Stimulated activated CD4-positive, alpha-beta T cell treated with anti-CD3 and anti-CD28 coated beads, TNF-alpha, amount 100 ng/mL, for 24 hours (primary cell): ENCODE results near the gene TRIM21.
"Not testable (repeated sequence)": the region's sequence is repeated elsewhere in the genome, so short reads cannot be mapped to it uniquely, and the experiment has no call there.

Experiments used
- DNase-seq, 3 experiments: peaks; one replicate each; pipeline ENCODE4 v3.0.0-alpha.2; 2020; ENCODE audit warnings: low read depth in 3 of 3

TRIM21 gene

DNA sequence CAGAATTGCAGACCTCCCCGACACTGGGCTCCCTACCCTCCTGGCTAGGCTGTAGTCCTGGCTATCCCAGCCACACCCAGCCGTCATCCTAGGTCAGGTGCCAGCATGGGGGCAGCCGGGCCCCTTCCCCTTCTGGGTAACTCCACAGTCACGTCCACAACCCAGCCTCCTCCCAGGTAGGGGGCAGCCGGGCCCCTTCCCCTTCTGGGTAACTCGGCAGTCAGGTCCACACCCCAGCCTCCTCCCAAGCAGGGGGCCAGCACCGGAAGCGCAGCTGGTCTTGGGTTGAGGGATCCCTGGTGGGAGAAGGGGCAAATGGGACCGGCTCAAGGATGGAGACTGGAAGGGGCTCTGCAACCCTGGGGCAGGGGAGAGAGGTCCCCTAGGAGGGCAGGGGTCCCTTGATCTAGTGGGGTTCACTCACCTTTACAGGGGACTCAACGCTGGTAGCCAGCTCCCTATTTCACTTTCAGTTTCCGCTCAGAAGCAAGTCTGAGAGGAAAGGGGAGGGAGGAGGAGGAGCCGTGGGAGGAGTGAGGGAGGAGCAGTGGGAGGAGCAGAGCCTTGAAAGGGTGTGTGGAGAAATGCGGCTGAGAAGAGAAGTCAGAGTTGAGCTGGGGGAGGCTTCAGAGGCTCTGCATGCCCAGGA, at the start of gene TRIM21:
Gene TRIM21 (minus strand): TSS at position 494 of the 649 bp plus-strand sequence. CDS start 3,293 bp downstream, outside the sequence.
- DNase-seq = peak; percentile 77 to 88 (median 79)

DNA sequence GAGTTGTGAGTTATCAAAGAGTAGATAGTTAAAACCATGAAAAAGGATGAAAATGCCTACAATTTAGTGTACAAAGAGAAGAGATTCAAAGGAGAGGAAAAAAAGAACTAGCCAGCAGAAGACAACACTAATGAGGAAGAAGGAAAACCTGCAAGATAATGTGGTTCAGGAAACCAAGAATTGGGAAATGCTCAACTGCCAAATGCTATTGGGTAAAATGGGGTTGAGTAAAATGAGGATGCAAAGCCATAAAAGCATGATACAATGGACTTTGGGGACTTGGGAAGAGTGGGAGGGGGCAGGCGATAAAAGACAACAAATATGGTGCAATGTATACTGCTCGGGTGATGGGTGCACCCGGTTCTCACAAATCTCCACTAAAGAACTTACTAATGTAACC, 48.0 kb upstream of the TRIM21 start:
- no peak for DNase-seq

DNA sequence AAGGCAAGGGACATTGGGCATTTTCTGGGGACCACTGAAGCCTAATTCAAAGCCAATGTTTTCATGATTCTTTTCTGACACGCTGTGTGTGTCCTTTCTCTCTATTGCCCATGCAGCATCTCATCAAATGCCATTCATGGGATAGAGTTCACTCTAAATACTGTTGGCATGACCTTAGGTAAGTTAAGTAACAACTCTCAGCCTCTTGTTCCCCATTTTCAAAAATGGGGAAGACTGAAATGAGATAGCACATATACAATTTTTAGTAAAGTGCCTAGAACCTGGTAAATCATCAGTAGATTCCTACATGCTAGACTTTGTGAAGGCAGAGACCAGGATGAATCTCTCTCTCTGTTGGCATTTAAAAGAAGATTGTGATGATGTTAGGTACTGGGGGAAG, 42.9 kb upstream of the TRIM21 start:
- DNase-seq = no peak

DNA sequence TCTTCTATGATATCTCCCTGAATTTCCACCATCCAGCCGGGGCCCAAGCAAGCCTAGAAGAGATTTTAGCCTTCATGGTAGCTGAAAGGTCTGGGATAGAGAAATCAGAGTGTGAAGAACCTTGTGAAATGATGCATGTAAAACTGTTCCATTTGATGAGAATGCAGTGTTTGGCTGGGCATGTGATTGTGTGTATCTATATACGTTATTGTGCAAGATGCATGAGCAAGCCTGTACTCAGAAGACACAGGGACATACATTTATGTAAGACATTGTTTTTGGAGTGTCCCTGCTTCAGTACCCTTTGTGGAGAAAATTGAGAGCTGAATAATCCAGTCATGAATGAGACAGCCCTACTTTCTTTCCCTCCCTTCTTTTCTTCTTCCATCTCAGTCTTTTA, 40.4 kb upstream of the TRIM21 start:
- no peak for DNase-seq

DNA sequence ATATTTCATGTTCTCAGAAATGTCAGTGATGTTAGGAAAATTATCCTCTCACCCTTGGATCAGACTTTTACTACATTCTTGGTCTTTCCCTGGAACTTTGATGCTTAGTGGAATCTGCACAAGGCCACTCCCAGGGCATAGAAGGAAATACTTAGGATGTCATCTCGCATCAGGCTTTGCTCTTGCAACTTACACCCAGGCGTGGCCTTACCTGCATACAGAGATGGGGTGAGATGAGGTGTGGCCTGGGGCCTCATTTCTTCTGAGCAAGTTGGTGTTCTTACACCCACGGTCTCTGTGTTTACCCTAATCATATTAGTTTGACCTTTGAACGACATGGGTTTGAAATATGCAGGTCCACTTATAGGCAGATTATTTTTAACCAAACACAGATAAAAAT, 36.5 kb upstream of the TRIM21 start:
- DNase-seq = no peak

DNA sequence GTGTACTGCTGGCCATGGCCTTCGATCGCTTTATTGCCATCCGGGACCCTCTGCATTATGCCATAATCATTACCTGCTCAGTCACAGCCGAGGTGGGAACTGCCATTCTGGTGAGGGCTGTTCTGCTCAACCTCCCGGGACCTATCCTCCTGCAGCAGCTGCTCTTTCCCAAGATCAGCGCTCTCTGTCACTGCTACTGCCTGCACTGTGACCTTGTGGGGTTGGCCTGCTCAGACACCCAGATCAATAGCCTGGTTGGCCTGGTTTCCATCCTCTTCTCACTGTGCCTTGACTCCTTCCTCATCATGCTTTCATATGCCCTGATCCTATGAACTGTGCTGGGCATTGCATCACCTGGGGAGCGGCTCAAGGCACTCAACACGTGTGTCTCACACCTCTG, 24.9 kb upstream of the TRIM21 start:
- no peak for DNase-seq

DNA sequence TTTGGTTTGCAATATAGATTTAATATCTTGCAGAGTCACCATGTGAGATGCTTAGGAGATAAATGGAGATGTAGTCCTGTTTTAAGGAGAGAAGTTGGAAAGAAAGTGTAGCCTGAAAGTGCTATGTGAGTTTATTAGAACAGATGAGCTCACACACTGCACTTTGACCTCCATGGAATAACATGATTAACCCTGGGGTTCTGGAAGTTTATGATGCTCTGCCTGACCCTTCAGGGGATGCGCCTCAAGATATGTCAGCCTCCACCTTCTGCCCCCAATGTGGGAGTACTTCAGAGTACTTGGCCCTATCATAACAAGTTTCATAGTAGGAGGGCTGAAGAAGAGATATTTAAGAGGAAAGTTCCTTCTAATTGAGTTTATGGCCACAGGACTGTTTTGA, 23.3 kb upstream of the TRIM21 start:
- no peak for DNase-seq

DNA sequence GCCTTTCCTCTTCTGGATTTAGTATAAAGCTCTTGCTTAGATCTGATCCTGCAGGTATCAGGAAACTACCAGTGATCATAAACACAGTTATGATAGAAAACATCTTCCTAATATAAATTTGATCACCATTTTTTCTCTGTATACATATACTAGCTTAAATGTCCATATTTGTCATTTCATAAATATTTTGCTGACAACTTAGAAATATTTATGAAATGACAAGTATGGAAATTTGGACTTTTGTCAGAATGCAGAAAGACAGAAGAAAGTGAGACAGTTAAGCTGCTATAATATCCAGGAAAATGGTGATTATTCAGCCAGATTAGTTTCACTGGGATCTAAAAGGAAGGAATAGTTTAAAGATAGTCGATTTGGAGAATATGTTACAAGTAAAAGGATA, 22.8 kb upstream of the TRIM21 start:
- no peak for DNase-seq

DNA sequence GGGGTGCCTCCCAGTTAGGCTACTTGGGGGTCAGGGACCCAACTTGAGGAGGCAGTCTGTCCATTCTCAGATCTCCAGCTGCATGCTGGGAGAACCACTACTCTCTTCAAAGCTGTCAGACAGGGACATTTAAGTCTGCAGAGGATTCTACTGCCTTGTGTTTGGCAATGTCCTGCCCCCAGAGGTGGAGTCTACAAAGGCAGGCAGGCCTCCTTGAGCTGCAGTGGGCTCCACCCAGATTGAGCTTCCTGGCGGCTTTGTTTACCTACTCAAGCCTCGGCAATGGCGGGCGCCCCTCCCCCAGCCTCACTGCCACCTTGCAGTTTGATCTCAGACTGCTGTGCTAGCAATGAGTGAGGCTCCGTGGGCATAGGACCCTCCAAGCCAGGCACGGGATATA, 12.7 kb upstream of the TRIM21 start:
- DNase-seq = not testable (repeated sequence)

DNA sequence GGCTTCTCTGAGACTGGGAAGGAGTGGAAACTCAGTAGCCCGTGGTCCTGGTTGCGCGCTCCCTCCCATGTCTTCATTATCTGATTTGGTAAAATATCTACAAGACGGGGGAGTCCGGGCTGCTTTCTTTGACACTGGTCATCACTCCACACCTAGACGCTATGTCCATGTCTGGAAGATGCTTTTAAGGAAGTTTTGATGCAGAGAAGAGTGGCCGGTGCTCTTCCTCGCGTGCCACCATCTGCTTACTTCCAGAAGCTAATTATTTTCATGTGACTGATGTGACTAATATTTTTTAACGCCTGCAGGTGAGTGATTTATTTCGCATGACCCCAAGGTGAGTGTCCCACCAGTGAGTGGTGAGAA, 339 bp upstream of the TRIM21 start:
- DNase-seq = no peak

DNA sequence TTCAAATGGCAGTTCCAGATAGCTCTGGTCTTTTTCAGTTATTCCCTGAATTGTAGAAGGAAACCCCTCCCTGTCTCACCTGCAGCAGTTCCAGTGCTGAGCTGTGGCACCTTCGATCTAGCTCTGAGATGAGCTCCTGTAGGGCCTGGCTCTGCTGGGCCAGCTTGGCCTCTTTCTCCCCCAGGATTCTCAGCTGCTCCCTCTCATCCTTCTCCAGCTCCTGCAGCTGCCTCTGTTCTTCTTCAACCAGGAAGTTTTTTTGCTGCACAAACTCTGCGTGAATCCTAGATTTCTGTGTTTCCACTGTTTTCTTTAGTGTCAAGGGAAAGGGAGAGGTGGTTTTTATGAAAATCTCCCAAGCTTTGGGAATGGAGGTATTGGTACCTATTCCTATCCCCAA, 5.3 kb downstream of the TRIM21 start:
- DNase-seq = no peak

DNA sequence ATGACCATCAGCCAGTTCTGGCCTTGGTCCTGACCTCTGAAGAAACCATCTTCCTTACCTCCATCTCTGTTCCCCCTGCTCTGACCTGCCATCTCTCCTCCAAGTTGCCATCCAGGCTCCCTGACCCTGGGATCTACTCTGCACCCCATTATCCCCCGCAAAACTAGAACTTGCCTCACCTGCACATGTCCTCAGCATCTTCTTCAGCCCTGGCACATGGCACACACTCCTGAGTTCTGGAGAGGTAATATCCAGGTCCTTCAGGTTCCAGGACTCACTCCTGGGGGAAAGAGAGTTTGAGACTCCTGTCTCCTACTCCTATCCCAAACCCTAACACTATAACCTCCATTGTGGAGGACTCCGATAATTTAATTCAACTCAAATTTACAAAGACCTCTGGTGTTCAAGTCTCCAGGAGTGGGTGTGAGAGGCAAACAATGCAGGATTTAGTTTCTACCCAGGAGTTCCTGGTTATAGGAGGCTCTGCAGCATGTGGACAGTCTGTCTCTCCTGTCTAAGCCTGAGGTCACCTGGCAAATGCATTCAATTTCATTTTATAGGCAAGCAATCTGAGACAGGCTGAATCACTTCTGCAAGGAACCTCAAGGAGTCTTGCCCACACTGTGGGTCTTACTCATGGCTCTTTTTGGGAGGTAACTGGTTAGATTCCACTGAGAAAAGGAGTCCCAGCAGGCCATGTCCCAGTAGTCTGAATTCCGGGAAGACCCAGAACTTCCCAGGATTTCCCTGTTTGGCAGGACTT, 7.3 kb downstream of the TRIM21 start:
- DNase-seq = no peak

DNA sequence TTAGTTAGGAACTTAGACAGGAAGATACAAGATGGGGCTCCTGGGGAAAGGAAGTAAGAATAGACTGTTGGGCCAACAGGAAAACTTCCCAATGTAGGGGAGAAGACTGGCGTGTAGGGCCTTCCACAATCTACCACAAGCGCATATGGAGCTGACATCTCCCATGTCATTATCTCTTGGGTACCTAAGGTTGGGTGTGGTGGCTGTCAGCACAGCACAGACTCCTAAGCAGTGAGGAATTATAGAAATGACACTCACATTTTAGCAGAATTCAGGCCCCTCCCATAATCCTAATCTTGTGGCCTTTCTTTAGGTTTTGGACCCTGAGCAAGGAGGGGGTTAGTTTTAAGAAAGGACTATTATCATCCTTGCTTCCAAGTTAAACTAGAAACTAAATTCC, 11.6 kb downstream of the TRIM21 start:
- no peak for DNase-seq

DNA sequence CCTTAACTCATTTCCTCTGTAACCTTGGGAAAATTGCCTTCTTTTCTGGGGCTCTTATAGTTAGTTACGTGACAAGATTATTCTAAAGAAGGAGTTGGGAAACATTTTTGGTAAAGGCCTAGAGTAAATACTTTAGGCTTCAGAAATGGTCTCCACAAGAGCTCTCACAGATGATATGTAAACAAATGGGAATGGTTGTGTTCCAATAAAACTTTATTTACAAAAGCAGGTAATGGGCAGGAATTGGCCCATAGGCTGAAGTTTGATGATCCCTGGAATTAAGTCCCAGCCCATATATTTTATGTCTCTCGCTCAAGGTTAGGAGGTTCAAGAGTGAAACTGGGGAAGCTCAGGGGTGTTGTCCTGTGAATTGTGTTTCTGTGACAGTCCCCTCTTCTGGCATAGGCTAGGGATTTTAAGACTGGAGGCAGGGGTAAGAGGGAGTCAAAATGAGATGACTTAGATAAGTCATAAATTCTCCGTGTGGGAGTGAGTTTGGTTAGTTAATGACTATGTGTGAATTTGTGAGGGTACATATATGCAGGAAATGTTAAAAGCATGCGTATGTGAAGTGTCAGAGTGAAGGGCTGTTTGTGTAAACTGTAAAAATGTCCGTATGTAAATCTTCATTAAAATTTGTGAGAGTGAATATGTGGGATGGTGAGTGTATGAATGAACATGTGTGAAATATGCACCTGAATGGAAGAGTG, 17.9 kb downstream of the TRIM21 start:
- no peak for DNase-seq

DNA sequence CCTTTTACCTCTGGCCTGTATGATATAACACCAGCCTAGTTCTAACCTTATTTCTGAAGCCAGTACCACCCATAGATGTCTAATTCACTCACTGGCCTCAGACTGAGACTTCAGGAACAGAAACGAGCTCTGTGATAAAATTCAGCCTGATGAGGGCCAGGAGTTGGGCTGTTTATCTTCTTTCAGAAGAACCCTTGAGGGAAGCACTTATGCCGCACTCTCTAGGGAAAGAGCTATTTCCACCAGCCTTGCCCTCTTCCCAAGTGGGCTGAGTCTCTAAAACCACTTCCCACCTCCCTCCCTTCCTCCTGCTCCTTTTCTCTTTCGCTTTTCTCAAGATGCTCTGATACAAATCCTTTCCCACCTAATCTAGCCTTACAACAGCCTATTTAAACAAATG, 23.3 kb downstream of the TRIM21 start:
- no peak for DNase-seq

DNA sequence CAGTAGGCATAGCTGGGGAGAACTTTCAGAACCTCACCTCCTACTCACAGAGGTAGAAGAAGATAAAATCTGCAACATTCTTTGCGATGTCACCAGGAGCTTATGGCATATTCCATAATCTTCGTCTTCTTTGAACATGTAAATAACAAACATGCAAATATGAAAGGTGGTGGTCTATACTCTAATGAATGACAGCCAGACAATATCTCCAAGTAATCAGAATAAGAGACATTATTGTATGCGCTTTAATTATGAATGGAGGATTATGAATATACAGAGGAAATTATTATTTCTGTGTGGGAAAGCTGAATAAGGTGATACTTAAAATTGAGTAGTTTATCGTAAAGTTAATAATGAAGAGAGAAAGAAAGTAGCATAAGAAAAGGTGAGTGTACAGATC, 25.2 kb downstream of the TRIM21 start, which contains the start of gene OR52B4:
Gene OR52B4 (minus strand): TSS at position 101 of the 400 bp plus-strand sequence. CDS start 91 bp downstream, at position 10.
- DNase-seq = no peak

DNA sequence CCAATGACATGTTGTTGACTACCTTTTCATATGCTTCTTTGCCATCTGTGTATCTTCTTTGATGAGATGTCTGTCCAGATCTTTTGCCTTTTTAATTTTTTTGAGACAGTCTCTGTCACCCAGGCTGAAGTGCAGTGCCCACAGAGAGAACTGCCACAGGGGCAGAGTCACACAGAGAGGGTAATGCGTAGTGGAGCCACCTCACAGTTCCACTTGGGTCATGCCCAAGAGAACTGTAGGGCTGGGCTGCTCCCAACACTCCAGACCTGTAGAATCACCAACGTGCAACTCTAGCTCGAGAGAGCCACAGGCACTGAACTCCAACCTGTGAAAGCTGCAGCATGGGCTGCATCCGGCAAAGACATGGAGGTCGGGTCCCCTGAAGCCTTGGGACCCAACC, 45.4 kb downstream of the TRIM21 start:
- not testable (repeated sequence) for DNase-seq

DNA sequence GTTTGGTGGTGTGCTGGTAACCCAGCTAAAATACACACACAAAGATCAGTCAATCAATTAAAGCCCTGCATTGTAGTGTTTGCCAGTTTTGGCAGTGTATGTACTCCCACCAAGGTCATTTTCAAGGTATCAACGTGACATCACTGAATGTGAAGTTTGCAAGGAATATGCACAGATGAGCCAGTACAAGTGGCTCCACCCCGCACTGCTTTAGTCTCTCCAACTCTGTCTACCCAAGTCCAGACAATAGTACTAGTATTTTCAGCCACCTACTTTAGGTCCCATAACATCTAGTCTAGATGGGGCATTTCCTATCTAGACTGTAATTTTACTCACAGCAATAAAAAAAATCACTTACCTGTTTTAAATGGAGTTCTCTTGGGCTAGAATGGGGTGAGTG, 48.1 kb downstream of the TRIM21 start:
- not testable (repeated sequence) for DNase-seq
